Lower leg skin (tissue), 3 donors: ENCODE results near the gene PIWIL4.

Experiments used
- CTCF ChIP-seq, 3 donors: fragments of 450-650 bp; IDR thresholded peaks; one replicate each; pipeline ENCODE4 v1.5.1; 2016; ENCODE audit warnings: antibody characterized with exemption in 3 of 3, mild to moderate bottlenecking in 3 of 3, moderate library complexity in 2 of 3
- POLR2A ChIP-seq, 2 donors: fragments of 450-650 bp; IDR thresholded peaks; one replicate each; pipeline ENCODE4 v1.6.1; 2016 to 2017; ENCODE audit warnings: antibody characterized with exemption in 2 of 2, mild to moderate bottlenecking in 1 of 2, moderate library complexity in 1 of 2

- no peak for TF ChIP-seq CTCF (IDR thresholded peaks at IDR 0.05)
- TF ChIP-seq POLR2A (IDR thresholded peaks at IDR 0.05) = no peak
Observed at GRCh38 chr11:94639901-94640721, 72.9 kb downstream of the PIWIL4 start.
